Activated CD4-positive, alpha-beta T cell treated with anti-CD3 and anti-CD28 coated beads for 48 hours (primary cell): ENCODE data around the gene TAF15.

Source experiments
- DNase-seq: peaks from one replicate; pipeline ENCODE4 v3.0.0-alpha.2; 2020

Gene TAF15

GRCh38 chr17:35875072-35875799 is 66.0 kb downstream of the TAF15 start:
- no peak for DNase-seq

DNA sequence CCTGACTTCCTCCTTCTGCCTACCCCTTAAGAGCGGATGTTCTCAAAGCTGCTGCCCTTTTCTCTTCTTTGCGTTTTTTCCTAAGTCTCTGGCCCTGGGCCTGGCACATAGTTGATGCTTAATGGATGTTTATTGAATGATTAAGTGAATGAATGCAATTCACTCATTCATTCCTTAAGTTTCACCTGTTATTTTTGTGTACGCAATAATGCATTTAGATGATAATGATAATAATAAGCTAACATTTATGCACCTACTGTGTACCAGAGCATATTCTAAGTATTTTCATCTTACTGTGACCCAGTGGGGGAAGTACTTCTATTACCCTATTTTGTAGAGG is 66.5 kb downstream of the TAF15 start:
- DNase-seq: no peak

- no peak for DNase-seq
Observed at GRCh38 chr17:35876534-35876933, 67.2 kb downstream of the TAF15 start.

- DNase-seq: no peak
Observed at GRCh38 chr17:35877345-35878029, 68.2 kb downstream of the TAF15 start.

GRCh38 chr17:35878361-35878760 is 69.1 kb downstream of the TAF15 start:
- no peak for DNase-seq

DNA sequence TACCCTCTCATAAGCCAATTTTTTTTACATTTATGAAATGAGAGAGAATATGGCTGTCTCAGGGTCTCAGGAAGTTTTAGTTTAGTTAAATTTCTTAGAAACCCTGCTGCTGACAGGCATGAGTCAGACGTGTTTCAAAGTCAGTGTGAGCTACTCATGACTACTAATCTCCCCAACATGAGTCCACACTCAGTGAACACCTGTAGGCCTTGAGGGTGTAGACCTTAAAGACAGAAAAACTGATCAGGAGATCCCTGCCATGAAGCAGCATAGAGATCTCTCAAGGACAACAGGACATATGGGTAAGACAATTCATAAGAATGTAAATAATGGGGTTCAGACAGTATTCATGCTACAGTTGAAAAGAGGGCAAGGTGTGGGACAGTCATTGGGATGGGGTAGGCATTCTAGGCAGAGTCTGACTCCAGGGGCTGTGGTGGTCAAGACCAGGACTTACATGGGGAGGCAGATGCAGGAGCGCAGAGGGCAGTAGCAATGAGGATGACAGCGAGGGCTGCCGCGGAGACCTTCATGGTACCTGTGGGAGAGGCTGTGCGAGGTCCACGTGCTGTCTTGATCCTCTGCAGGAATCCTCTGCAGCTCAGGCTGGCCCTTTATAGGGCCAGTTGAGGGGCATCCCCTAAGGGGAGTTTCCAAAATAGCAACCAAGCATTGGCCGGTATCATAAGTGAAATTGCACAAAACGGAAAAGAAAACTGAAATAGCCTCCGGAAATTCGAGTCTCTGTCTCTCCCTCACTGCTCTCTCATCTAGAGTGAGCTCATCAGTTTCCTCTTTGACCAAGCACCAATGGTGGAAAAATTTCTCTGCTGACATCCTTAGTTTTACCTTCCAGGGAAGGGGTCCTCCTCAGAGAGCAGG is 70.7 kb downstream of the TAF15 start, which contains the start of gene CCL5:
TSS of gene CCL5 (minus strand) at position 588 of the 882 bp plus-strand sequence.
- DNase-seq: peak; percentile 43

GRCh38 chr17:35889241-35889640 is 80.0 kb downstream of the TAF15 start:
- DNase-seq: peak; percentile 17

DNA sequence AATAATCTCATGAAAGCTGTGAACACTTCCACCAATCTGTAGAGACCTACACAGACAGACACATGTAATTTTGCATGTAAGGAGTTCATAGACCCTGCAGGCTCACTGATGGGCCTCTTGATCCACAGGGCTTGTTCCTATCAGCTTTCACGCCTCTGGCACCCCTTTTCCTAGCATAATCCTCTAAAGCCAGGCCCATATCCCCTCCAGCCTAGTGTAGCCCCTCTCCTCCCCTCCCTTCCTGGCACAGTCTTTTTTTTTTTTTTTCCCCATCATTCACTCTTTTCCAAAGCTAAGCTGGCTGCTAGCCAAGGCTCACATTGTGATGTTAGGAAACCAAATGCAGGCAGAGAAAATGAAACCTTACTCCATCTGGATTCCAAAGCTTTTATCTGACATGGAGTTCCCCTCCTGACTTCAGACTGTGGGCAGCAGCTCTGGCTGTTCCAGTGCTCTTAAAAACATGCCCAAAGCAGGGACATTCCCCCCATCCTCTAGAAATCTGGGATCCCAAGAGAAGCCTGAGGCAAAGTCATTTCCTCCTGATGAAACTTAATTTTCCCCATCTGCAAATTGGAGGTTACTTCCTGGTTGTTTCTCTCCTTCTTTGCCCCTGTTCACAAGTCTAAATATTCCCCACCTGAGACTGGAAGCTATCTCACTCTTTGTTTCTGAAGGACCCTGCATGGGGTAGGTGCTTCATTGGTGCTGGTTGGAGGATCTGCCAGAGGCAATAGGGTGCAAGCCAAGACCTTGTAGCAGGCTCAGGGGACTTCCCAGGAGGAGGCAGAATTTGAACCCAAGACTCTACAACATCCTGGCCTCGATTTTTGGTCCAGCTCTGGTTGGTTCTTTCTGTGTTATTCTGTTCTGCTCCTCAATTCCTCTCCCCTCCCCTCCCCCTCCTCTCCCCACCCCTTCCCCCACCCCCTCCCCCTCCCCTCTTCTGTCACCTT is 80.8 kb downstream of the TAF15 start:
- no peak for DNase-seq

GRCh38 chr17:35890774-35891155 is 81.5 kb downstream of the TAF15 start:
- peak; percentile 16 for DNase-seq

- DNase-seq: no peak
Observed at GRCh38 chr17:35891269-35891668, 82.0 kb downstream of the TAF15 start.

GRCh38 chr17:35892091-35893035 is 83.1 kb downstream of the TAF15 start:
- DNase-seq: peak; percentile 70

GRCh38 chr17:35893751-35894150 is 84.5 kb downstream of the TAF15 start:
- no peak for DNase-seq

DNA sequence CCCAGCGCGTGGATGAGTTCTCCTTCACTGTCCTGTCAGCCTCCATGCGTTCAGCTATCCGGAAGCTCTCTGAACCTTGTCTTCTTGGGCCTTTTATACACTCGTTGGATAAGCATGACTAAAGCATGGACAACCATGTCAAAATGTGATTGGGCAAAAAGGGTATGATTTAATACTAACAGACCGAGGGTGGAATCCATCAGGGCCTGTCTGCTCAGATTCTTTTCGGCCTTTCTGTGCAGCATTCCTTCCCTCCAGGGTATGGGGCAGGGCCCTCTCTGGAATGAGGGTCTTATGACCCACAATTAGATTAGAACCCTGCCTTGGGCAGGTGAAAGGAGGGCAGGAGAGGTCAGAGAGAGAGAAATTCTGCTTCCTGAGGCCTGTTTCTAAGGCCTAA is 84.9 kb downstream of the TAF15 start:
- DNase-seq: no peak

DNA sequence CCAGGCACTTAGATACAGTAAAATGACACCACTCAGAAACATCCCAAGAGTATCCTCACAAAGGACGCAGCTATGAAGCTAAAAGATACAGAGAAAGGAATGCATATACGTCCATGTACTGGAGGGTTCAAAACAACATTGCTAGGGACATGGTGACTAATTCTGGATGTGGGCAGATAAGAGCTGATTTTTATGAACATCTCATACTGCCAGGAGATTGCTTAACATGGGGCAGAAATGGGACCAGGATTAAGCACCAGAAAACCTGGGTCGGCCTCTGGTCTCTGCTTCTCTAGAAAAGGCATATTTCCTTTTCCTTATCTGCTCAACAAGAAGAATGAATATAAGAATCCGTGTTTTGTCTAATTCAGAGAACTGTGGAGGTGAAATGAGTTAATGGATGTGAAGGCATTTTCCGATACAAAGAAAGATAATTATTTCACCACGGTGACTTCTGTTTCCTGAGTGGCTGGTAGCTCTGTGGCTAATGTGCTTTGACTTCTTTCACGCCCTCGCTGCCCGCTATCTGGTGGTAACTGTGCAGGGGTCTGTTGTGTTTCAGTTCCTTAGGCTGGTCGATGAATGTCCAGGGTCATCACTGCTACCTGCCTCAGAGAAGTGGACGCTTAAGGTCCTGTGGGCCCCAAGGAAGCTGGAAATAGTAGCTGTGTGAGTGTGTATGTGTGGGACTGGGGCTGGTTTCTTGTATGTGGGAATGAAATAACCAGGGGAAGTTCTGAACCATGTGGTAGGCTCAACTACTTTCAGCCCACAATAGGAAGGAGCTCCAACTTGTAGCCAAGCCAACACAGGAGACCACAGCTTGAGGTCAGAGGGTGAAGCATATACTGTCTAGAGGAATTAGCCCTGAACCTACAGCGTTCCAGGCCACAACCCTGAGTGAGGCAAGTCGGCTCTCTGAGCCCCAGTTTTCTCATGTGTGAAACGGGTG is 86.6 kb downstream of the TAF15 start:
- peak; percentile 14 for DNase-seq
